HFFc6 (cell line): ENCODE measurements around the gene OSGIN1. TPM values are rescaled to one million over a fixed set of nuclear protein-coding genes. Genes with fewer than 3 reads are reported as not detected.

Experiments
- DNase-seq: peaks from one replicate; pipeline ENCODE4 v3.0.0-alpha.2; 2018
- H3K27ac Mint-ChIP-seq: 2 replicates; pipeline ENCODE4 v1.8.0; 2020; ENCODE audit warnings: mild to moderate bottlenecking, mixed read lengths
- H3K27me3 Mint-ChIP-seq: 2 replicates; pipeline ENCODE4 v1.8.0; 2021; ENCODE audit warnings: mild to moderate bottlenecking, moderate library complexity, mixed read lengths; ENCODE audit not compliant: insufficient read depth
- H3K36me3 Mint-ChIP-seq: 2 replicates; pipeline ENCODE4 v1.8.0; 2021; ENCODE audit warnings: low read depth, mixed read lengths
- H3K4me1 Mint-ChIP-seq: 2 replicates; pipeline ENCODE4 v1.8.0; 2020; ENCODE audit warnings: low read depth, mixed read lengths
- H3K4me3 Mint-ChIP-seq: 2 replicates; pipeline ENCODE4 v1.8.0; 2020; ENCODE audit warnings: mild to moderate bottlenecking, moderate library complexity, mixed read lengths
- H3K9me3 Mint-ChIP-seq: 2 replicates; pipeline ENCODE4 v1.8.0; 2020; ENCODE audit warnings: mild to moderate bottlenecking, mixed read lengths
- CTCF ChIP-seq: fragments of 200-600 bp; sonication (generic); IDR thresholded peaks from 2 replicates; pipeline ENCODE4 v1.5.0; 2021; ENCODE audit warnings: antibody characterized with exemption, mild to moderate bottlenecking
- total RNA-seq, 6 experiments: library from RNA; stranded (reverse); fragmentation: NEBNext Ultra II Directional; extraction: Animal tissue kit (Norgen Biotek cat#: 25700); gene quantifications; 2 replicates in 1 of 6; 3 replicates in 5 of 6; pipeline ENCODE4 v1.2.3, GENCODE V29; 2021

Gene OSGIN1
- total RNA-seq, 6 experiments from 2014 or later, result 3.9 to 8.6 (median 7.7) TPM

DNA sequence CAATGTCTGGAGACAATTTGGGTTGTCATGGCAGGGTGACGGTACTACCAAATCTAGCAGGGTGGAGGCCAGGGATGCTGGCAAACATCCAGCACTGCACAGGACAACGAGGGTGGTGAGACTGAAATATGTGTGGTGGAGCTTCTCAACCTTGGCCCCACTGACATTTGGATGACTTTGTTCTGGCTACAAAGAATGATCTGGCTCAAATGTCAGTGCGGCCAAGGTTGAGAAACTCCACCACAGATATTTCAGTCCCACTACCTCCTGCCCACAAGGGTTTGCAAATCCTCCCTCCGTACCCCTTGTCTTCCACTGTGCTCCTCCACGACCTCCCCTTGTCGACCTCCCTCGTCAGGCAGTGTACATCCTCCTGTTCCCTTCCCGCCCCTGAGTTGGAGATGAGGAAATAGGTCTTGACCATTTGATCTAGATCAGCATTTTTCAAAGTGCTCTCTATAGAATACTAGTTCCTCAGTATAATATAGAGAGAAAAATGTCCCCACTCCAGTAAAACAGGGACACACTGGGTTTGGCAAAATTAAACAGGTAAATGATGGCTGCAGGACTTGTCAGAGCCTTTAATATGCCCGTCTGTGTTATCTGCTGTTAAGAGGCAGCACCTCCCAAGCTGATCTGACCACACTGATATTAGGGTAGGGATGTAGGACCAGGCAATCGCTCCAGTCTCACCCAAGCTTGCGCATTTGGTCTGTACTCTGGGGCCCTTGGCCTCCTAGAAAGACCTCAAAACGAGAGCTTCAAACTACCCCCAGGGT is 6.8 kb downstream of the OSGIN1 start:
- TF ChIP-seq CTCF, result no peak
- Mint-ChIP-seq H3K36me3 (no peaks in the 10 kb centered on the region), H3K4me3 (no peak overlapping the region), H3K27ac (no peak overlapping the region), H3K9me3 (no peaks in the 10 kb centered on the region), H3K4me1 (peaks cover 2% of the 10 kb centered on the region), H3K27me3 (peaks cover 2% of the 10 kb centered on the region; the same call in 1 of the 2 replicates)
- DNase-seq, result no peak

- no peak overlapping the region for H3K27ac Mint-ChIP-seq
- no peak for TF ChIP-seq CTCF
- no peaks in the 10 kb centered on the region for H3K4me1 Mint-ChIP-seq
- no peaks in the 10 kb centered on the region for H3K9me3 Mint-ChIP-seq
- H3K36me3 Mint-ChIP-seq, result no peaks in the 10 kb centered on the region
- DNase-seq, result no peak
- H3K4me3 Mint-ChIP-seq, result no peak overlapping the region
- H3K27me3 Mint-ChIP-seq, result peaks cover 2% of the 10 kb centered on the region; the same call in 1 of the 2 replicates
Observed at GRCh38 chr16:83960521-83961249, 7.6 kb downstream of the OSGIN1 start.

DNA sequence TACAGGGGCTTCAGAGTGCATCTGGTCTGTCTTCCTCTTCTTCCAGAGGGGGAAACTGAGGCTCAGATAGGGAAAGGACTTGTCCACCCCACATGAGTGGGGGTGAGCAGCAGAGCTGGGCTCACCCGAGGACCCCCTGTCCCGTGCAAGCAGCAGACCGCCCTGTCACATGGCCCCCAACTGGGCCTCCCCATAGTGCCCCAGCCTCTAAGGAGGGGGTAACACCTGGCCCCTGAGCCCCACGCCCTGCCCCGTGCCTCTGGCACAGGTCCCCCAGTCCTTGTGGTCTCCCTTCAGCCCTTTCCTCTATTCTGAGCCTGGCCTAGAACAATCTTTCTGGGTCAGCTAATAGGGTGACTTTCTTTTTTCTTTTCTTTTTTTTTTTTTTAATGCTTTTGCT is 8.6 kb downstream of the OSGIN1 start:
- H3K4me1 Mint-ChIP-seq, result no peaks in the 10 kb centered on the region

GRCh38 chr16:83963277-83964119 is 10.5 kb downstream of the OSGIN1 start:
- Mint-ChIP-seq H3K4me3 (no peak overlapping the region), H3K27me3 (peaks cover 2% of the 10 kb centered on the region; the same call in 1 of the 2 replicates), H3K27ac (no peak overlapping the region), H3K9me3 (no peaks in the 10 kb centered on the region), H3K4me1 (no peaks in the 10 kb centered on the region), H3K36me3 (no peaks in the 10 kb centered on the region)
- DNase-seq, result no peak
- TF ChIP-seq CTCF, result no peak

More for the DNA sequence above, 8.6 kb downstream of the OSGIN1 start:
- no peaks in the 10 kb centered on the region for H3K9me3 Mint-ChIP-seq
- DNase-seq, result no peak
- H3K36me3 Mint-ChIP-seq, result no peaks in the 10 kb centered on the region
- peaks cover 2% of the 10 kb centered on the region; the same call in 1 of the 2 replicates for H3K27me3 Mint-ChIP-seq
- H3K4me3 Mint-ChIP-seq, result no peak overlapping the region
- no peak overlapping the region for H3K27ac Mint-ChIP-seq
- no peak for TF ChIP-seq CTCF

DNA sequence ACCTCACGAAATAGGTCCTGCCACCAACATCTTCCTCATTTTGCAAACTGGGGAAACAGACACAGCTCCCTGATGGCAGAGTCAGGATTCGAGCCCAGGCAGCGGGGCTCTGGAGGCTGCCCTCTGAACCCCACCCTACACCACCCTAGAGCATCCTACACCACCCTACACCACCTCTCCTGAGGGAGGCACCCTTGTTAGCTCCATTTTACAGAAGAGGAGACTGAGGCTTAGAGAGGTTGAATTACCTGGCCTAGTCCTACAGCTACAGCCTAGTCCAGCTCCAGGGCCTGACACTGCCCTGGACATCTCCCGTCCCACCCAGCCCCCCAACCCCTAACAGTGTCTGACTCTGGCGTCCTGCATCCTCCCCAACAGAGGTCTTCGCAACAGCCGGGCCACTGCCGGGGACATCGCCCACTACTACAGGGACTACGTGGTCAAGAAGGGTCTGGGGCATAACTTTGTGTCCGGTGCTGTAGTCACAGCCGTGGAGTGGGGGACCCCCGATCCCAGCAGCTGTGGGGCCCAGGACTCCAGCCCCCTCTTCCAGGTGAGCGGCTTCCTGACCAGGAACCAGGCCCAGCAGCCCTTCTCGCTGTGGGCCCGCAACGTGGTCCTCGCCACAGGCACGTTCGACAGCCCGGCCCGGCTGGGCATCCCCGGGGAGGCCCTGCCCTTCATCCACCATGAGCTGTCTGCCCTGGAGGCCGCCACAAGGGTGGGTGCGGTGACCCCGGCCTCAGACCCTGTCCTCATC is 11.8 kb downstream of the OSGIN1 start:
- no peak for DNase-seq
- Mint-ChIP-seq H3K36me3 (no peaks in the 10 kb centered on the region), H3K4me3 (no peak overlapping the region), H3K27me3 (peaks cover 6% of the 10 kb centered on the region), H3K9me3 (no peaks in the 10 kb centered on the region), H3K27ac (no peak overlapping the region), H3K4me1 (no peaks in the 10 kb centered on the region)
- TF ChIP-seq CTCF, result no peak
